GM12801 (cell line): ENCODE data around the gene SPEM3.

Source experiments
- TF ChIP-seq, protein P1 (sequence below): IDR thresholded peaks from one replicate; pipeline ENCODE4 v1.5.1; 2011; ENCODE audit warnings: control low read depth; ENCODE audit not compliant: insufficient read length; ENCODE audit errors: extremely low read depth

Gene SPEM3

DNA sequence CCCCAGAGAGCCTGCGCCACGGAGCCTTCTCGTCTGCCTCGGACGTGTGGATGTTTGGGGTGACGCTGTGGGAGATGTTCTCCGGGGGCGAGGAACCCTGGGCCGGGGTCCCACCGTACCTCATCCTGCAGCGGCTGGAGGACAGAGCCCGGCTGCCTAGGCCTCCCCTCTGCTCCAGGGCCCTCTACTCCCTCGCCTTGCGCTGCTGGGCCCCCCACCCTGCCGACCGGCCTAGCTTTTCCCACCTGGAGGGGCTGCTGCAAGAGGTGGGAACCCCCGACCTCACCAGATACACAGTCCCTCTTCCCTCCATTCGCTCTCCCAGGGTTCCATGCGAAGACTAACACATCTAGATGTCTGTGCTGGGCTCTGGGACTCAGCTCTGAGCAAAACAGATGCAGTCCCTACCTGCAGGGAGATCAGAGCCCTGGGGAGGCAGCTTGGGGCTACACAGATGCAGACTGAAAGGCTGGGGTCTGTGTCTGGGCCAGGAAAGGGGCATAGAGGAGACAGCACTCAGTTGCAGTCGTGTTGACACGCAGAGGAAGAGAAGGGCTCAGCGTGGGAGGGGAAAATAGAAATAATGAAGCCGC, 44.1 kb upstream of the SPEM3 start:
- TF ChIP-seq, protein P1, sequence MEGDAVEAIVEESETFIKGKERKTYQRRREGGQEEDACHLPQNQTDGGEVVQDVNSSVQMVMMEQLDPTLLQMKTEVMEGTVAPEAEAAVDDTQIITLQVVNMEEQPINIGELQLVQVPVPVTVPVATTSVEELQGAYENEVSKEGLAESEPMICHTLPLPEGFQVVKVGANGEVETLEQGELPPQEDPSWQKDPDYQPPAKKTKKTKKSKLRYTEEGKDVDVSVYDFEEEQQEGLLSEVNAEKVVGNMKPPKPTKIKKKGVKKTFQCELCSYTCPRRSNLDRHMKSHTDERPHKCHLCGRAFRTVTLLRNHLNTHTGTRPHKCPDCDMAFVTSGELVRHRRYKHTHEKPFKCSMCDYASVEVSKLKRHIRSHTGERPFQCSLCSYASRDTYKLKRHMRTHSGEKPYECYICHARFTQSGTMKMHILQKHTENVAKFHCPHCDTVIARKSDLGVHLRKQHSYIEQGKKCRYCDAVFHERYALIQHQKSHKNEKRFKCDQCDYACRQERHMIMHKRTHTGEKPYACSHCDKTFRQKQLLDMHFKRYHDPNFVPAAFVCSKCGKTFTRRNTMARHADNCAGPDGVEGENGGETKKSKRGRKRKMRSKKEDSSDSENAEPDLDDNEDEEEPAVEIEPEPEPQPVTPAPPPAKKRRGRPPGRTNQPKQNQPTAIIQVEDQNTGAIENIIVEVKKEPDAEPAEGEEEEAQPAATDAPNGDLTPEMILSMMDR, result no peak

DNA sequence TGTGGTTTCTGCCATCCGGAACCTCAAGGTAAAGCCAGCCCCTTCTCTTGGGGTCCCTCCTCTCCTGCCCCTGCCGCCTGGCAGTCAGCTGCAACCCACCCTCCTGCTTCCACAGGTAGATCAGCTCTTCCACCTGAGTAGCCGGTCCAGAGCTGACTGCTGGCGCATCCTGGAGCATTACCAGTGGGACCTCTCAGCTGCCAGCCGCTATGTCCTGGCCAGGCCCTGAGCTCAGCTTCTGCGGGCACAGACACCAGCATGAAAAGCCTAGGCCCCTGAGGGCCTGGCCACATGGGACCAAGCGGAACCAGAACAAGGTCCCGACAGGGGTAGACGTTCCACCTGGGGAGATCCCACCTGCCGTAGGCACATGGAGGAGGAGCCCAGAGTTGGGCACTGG, 39.8 kb upstream of the SPEM3 start:
- TF ChIP-seq, protein P1, result no peak

DNA sequence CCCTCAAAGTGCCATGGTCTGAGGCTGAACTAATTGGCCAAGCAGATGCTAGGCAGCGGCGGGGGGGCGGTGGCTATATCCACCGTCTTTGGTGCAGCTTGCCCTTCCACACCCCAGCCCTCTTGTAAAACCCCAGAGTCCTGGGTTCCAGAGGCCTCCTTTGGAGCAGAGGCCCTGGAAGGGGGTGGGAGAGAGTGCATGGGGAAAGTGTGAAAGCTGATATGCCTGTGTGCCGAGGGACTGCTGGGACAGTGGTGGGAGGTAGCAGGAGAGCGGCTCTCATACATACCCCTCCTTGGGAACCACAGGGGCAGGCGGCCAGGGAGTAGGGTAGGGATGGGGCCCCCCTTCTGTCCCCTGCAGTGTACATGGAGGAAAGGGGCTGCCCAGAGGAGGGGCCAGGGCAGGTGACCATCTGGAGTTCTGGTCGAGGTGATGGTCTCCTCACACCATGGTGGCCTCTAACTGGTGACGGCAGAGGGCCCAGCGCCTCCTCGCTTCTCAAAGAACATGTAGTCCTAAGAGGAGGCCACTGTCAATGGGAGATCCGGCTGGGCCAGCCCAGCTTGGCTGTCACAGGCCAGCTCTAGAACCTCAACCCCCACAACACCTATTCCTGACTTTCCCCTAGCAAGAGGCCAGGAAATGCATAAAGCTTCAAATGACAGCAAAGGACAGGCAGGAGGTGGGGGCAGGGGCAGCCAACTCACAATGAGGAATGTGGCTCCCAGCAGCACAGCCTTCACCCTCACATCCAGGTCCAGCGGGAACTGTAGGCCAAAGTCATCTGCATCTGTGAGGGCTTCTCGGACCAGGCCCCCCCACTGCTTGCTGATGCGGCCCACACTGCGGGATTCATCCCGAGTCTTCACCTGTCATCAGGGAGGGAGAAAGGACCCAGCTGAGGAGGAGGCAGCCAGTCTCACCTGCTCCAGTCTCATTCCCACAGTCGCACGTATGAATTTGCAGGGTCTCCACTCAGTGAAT, 38.4 kb upstream of the SPEM3 start:
- TF ChIP-seq, protein P1, result no peak

DNA sequence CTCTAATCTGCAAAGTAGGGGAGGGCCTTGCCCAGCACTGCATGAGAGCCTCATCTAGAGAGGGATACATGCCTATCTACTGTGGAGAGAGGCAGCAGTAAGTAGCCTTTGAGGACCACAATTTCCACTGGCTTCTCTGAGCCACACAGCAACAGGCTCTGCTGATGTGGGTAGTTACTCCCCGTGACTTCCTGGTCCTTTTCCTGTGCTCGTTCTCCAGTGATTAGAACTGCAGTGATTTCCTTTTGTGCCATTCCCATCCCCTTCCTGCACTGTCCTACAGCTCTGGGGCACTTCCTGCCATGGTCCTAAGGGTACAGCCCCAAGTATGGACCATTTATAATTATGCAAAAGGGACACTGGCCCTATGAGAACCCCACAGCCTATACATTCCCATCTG, 37.4 kb upstream of the SPEM3 start:
- TF ChIP-seq, protein P1, result no peak

DNA sequence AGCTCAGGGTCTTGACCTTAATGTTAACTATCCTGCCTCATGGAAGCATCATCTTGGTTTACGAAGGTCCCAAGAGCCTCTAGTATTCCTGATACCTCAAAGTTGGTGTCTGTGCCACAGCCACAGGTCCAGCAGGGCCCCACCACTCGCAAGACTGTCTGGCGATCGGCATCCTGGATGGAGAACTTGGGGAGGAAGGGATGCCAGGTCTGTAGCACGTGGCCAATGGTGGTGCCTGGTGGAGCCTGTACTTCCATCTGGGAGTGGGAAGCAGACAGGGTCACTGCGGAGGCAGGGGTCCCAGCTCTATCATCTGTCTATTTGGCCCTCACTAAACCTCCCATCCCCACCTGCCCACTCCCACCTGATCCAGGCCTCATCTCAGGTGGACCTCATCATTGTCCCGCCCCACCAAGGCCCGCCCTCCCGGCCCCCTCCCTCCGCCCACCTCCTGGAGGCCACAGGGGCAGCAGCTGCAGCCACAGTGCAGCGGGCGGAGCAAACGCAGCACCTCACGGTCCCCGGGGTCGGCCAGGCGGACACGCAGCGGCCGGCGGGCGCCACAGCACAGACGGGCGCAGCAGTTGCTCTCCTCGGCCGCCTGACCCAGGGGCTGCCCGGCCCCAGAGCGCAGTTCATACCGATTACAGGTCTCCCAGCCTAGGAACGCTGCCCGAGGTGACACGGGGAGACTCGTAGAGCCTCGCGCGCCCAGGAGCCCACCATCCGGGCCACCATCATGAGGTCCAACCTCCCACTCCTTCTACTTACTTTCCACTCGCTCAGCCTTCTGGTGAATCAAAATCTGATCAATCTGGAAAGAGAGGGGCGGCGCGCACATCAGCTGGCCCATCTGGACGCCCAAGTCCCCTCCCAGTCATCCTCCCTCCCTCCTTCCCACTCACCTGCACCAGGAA, 35.7 kb upstream of the SPEM3 start:
- TF ChIP-seq, protein P1, result no peak

DNA sequence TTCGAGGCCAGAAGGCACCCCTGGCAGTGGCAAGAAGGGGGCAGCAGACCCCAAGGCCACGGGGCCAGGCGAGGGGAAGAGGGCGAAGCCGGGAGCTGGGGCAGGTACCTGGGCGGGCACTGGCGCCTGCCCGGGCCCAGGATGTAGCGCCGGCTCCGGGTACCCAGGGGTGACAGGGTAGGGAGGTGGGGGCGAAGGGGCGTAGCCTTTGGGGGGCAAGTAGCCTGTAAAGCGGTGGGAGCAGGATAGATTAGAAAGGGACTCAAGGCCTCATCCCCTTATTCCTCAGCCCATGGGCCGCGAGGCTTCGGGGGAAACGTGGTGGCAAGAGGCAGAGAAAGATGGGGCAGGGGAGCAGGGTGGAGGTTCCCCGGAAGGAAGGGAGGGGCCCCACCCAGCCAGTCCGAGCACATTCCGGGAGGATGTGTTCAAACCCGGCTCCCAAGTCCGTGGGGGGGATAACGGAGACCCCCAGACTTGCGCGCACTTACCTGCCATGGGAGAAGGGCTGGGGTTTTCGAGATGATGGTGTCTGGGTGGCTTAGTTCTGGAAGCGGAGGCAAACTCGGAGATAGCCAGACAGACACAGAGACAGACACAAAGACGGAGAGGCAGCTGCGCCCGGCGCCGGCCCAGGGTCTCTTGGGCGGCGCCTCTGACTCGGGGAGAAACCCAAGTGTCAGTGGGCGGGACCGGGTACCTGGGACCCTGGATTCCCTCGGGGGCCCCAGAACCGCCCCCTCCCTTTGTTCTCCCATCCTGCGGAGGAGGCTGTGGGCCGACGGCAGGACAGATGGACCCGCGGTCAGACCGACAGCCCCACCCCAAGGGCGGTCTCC, 34.8 kb upstream of the SPEM3 start:
- TF ChIP-seq, protein P1, result no peak
